Panc1 (cell line): ENCODE measurements around the gene DNAJA3. TPM values are rescaled to one million over a fixed set of nuclear protein-coding genes. Genes with fewer than 3 reads are reported as not detected.

Experiments used
- ATAC-seq: fragments of 200-7000 bp; cut with Tn5 transposase; 2 replicates; pipeline ENCODE4 v1.9.1; 2020; ENCODE audit warnings: mild to moderate bottlenecking, moderate library complexity
- BruUV-seq: library from RNA; stranded (reverse); fragments of 400-500 nt; replicated peaks from 2 replicates; lab custom pipeline; 2021; lab: Mats Ljungman, UMichigan
- CTCF ChIA-PET: fragments of 300-600 bp; sonication (Branson Sonifier 250); formaldehyde crosslinking; loops from one replicate; lab custom pipeline; 2022; ENCODE audit warnings: antibody characterized with exemption; lab: Charles Lee
- POLR2A ChIA-PET: fragments of 300-600 bp; sonication (Branson Sonifier 250); formaldehyde crosslinking; loops from one replicate; lab custom pipeline; 2022; ENCODE audit warnings: antibody characterized with exemption; lab: Charles Lee
- DNase-seq: peaks from one replicate; pipeline ENCODE4 v3.0.0-alpha.2; 2010; ENCODE audit warnings: low read depth, low spot score
- H3K27ac ChIP-seq: 2 replicates; pipeline ENCODE4 v1.5.1; 2011; ENCODE audit warnings: mild to moderate bottlenecking, low read length, inconsistent platforms
- H3K27me3 ChIP-seq: fragments of 200-500 bp; sonication (Bioruptor generic); 2 replicates; pipeline ENCODE4 v1.6.0; 2014; ENCODE audit warnings: low read length, inconsistent platforms; ENCODE audit not compliant: control insufficient read depth, insufficient read depth
- H3K36me3 ChIP-seq: fragments of 200-500 bp; sonication (Bioruptor generic); 2 replicates; pipeline ENCODE4 v1.5.1; 2014; ENCODE audit warnings: inconsistent platforms, mild to moderate bottlenecking, low read length, moderate library complexity; ENCODE audit not compliant: control insufficient read depth, insufficient read depth
- H3K4me1 ChIP-seq: 2 replicates; pipeline ENCODE4 v1.5.1; 2011; ENCODE audit warnings: inconsistent platforms, mild to moderate bottlenecking, low read length, moderate library complexity; ENCODE audit not compliant: control insufficient read depth, insufficient read depth
- H3K4me3 ChIP-seq, 2 experiments: 2 replicates each; pipeline ENCODE4 v1.5.1; 2011 to 2012; ENCODE audit warnings: low read depth in 2 of 2, low read length in 2 of 2, mild to moderate bottlenecking in 2 of 2, inconsistent platforms in 1 of 2, moderate library complexity in 1 of 2
- H3K9me3 ChIP-seq: fragments of 200-500 bp; sonication (Bioruptor generic); 2 replicates; pipeline ENCODE4 v1.5.1; 2014; ENCODE audit warnings: low read depth, mild to moderate bottlenecking, inconsistent platforms, low read length, moderate library complexity; ENCODE audit not compliant: control insufficient read depth, insufficient read depth
- POLR2AphosphoS5 ChIP-seq: IDR thresholded peaks from 2 replicates; pipeline ENCODE4 v1.6.1; 2012; ENCODE audit warnings: mild to moderate bottlenecking, low read depth, low read length, moderate library complexity
- SIN3A ChIP-seq: IDR thresholded peaks from 2 replicates; pipeline ENCODE4 v1.6.1; 2012; ENCODE audit warnings: low read depth, mild to moderate bottlenecking, low read length, moderate library complexity, borderline replicate concordance; ENCODE audit not compliant: insufficient read depth
- TCF7L2 ChIP-seq: IDR thresholded peaks from 2 replicates; pipeline ENCODE4 v1.6.1; 2011; ENCODE audit warnings: mild to moderate bottlenecking, low read depth, low read length, inconsistent platforms
- in situ Hi-C: cut with HindIII; loops from 2 replicates; pipeline ENCODE4 v1.10.0; 2016; ENCODE audit warnings: low sequenced_read_pairs, low pct_unique_long_range_greater_than_20kb
- intact Hi-C: fragments of 100-400 bp; cut with micrococcal nuclease; formaldehyde crosslinking; loops from one replicate; pipeline ENCODE4 v1.10.0; 2022; ENCODE audit not compliant: unreplicated experiment
- total RNA-seq: library from RNA; stranded (reverse); gene quantifications from one replicate; pipeline ENCODE4 v1.2.1, GENCODE V29; 2021; ENCODE audit not compliant: unreplicated experiment
- TF ChIP-seq, protein P1 (sequence below), 2 experiments: IDR thresholded peaks; 2 replicates each; pipeline ENCODE4 v1.6.1; 2011 to 2012; ENCODE audit warnings: low read depth in 2 of 2, control low read depth in 1 of 2, low read length in 1 of 2, mild to moderate bottlenecking in 1 of 2, moderate library complexity in 1 of 2; ENCODE audit not compliant: insufficient read depth in 1 of 2
- TF ChIP-seq, protein P2 (sequence below): fragments of 450-650 bp; IDR thresholded peaks from 2 replicates; pipeline ENCODE4 v1.5.1; 2017; ENCODE audit warnings: mild to moderate bottlenecking

DNAJA3 gene
- total RNA-seq, 1 experiment from 2014 or later: 68.7 TPM

DNA sequence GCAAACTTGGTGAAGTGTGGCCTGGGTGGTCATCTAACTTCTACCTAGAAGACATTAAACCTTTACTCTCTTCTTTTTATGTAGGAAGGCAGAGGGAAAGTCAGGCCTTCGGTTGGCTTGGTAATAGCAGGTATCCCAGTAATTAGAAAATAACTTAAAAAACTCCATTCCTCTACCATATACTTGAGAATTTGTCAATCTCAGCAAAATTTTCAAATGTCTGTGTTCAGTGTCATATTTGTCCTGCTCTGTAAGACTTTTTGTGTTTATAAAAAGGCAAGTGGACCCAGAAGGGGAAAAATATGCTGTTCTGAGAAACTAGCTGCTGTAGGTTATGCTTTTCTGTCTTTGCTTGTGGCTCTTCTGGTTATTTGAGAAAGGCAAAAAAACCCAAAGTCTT lies 56.3 kb downstream of the DNAJA3 start:
- no peak overlapping the region for H3K4me3 ChIP-seq
- no TSS peak for BruUV-seq
- no peak for ATAC-seq
- no peak overlapping the region for H3K27ac ChIP-seq
- in situ Hi-C loops (no loop called here), intact Hi-C loops (no loop called here)
- ChIA-PET POLR2A (no interaction called here), CTCF (no interaction called here)
- DNase-seq: no peak
- TF ChIP-seq, protein P1, sequence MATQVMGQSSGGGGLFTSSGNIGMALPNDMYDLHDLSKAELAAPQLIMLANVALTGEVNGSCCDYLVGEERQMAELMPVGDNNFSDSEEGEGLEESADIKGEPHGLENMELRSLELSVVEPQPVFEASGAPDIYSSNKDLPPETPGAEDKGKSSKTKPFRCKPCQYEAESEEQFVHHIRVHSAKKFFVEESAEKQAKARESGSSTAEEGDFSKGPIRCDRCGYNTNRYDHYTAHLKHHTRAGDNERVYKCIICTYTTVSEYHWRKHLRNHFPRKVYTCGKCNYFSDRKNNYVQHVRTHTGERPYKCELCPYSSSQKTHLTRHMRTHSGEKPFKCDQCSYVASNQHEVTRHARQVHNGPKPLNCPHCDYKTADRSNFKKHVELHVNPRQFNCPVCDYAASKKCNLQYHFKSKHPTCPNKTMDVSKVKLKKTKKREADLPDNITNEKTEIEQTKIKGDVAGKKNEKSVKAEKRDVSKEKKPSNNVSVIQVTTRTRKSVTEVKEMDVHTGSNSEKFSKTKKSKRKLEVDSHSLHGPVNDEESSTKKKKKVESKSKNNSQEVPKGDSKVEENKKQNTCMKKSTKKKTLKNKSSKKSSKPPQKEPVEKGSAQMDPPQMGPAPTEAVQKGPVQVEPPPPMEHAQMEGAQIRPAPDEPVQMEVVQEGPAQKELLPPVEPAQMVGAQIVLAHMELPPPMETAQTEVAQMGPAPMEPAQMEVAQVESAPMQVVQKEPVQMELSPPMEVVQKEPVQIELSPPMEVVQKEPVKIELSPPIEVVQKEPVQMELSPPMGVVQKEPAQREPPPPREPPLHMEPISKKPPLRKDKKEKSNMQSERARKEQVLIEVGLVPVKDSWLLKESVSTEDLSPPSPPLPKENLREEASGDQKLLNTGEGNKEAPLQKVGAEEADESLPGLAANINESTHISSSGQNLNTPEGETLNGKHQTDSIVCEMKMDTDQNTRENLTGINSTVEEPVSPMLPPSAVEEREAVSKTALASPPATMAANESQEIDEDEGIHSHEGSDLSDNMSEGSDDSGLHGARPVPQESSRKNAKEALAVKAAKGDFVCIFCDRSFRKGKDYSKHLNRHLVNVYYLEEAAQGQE (IDR thresholded peaks at IDR 0.05; ENCODE audit: insufficient read depth in 1 of 2, low read depth in 2 of 2, low read length in 1 of 2): no peak
- TF ChIP-seq, protein P2, sequence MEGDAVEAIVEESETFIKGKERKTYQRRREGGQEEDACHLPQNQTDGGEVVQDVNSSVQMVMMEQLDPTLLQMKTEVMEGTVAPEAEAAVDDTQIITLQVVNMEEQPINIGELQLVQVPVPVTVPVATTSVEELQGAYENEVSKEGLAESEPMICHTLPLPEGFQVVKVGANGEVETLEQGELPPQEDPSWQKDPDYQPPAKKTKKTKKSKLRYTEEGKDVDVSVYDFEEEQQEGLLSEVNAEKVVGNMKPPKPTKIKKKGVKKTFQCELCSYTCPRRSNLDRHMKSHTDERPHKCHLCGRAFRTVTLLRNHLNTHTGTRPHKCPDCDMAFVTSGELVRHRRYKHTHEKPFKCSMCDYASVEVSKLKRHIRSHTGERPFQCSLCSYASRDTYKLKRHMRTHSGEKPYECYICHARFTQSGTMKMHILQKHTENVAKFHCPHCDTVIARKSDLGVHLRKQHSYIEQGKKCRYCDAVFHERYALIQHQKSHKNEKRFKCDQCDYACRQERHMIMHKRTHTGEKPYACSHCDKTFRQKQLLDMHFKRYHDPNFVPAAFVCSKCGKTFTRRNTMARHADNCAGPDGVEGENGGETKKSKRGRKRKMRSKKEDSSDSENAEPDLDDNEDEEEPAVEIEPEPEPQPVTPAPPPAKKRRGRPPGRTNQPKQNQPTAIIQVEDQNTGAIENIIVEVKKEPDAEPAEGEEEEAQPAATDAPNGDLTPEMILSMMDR: no peak
- TF ChIP-seq POLR2AphosphoS5 (no peak), SIN3A (no peak), TCF7L2 (no peak)
- H3K36me3 ChIP-seq: no peaks in the 10 kb centered on the region
- no peaks in the 10 kb centered on the region for H3K9me3 ChIP-seq
- peaks cover 6% of the 10 kb centered on the region for H3K4me1 ChIP-seq
- no peaks in the 10 kb centered on the region for H3K27me3 ChIP-seq

DNA sequence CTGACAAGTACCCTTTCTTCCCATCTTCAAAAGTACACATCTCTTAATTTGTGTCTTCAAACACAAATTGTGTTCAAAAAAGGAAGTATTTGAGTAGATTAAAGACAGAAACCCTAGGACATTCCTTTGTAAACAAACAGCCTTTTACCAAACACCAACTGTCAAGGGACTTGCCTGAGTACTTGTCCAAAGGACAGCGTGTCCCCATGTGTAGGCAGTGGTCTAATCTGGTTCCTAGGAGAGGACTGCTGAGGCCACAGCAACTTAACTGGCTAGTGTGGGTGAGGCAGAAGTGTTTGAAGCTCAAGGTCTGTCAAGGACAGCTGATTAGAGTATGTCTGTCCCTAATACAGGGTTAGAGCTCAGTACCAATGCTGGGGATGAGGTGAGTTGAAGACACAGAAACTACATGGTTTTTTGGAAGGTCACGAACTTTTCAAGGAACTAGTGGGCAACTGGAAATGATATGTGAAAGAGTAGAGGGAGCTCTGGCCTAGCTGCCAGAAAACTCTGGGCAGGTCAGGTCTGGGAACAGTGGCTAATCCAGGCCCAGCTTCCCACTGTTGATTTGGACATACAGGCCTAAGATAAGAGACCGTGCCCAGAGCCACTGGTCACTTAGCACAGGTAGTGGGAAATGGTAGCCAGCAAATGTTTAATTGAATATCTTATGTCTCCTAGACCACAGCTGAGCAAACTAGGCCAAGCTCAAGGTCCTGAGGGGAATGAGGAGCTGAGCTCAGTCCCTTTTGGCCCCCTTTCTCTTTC lies 60.6 kb downstream of the DNAJA3 start:
- POLR2A ChIA-PET: no interaction called here
- Histone ChIP-seq H3K4me1 (no peaks in the 10 kb centered on the region), H3K4me3 (no peak overlapping the region), H3K27ac (no peak overlapping the region), H3K27me3 (no peaks in the 10 kb centered on the region), H3K9me3 (no peaks in the 10 kb centered on the region), H3K36me3 (no peaks in the 10 kb centered on the region)
- CTCF ChIA-PET: no interaction called here
- no TSS peak for BruUV-seq
- DNase-seq (no peak), ATAC-seq (no peak)
- TF ChIP-seq POLR2AphosphoS5 (no peak), TCF7L2 (no peak)
- in situ Hi-C loops: no loop called here
- intact Hi-C loops: no loop called here

DNA sequence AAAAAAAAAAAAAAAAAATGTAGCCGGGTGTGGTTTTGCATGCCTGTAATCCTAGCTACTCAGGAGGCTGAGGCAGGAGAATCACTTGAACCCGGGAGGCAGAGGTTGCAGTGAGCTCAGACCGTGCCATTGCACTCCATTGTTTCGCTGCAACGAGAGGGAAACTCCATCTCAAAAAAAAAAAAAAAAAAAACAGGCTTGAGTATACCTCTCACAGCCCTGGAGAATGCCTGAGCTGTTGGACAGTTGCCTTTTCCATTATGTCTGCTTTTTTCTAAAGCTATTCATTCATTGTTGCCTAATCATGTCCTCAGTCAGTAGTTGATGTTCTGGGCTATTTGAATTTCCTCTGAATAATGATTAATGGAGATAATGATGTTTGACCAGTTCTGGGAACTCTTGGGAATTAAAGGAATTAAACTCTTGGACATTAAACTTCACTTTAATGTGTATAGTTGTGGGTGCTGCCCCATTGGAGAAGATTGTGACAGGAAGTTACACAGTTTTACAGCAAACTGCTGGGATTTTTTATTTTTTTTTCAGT lies 62.4 kb downstream of the DNAJA3 start:
- DNase-seq (no peak), ATAC-seq (no peak)
- TF ChIP-seq, protein P2: no peak
- TF ChIP-seq, protein P1 (IDR thresholded peaks at IDR 0.05; ENCODE audit: insufficient read depth in 1 of 2, low read depth in 2 of 2, low read length in 1 of 2): no peak
- TF ChIP-seq POLR2AphosphoS5: no peak
- no peak for TF ChIP-seq TCF7L2
- TF ChIP-seq SIN3A: no peak
- no peaks in the 10 kb centered on the region for H3K9me3 ChIP-seq
- intact Hi-C loops: no loop called here
- ChIA-PET POLR2A (interaction anchor here (0.6 to 0.7 kb wide), 4 partner anchors 10 to 384 kb away, joined by 3 to 8 read pairs (median 4); no protein-coding TSS in a partner anchor), CTCF (interaction anchor here (0.7 kb wide), 1 partner anchor 23 kb away, joined by 10 read pairs; no protein-coding TSS in a partner anchor)
- H3K27ac ChIP-seq: no peak overlapping the region
- no peak overlapping the region for H3K4me3 ChIP-seq
- in situ Hi-C loops: no loop called here
- BruUV-seq: no TSS peak
- H3K36me3 ChIP-seq: no peaks in the 10 kb centered on the region
- H3K4me1 ChIP-seq: no peaks in the 10 kb centered on the region
- no peaks in the 10 kb centered on the region for H3K27me3 ChIP-seq
